GM12891 (cell line): Measurements from ENCODE around the gene PRKRIP1.
A peak's percentile ranks its signal among the peaks of the same experiment; 100 is the strongest.

Experiments
- DNase-seq: peaks from one replicate; pipeline ENCODE4 v3.0.0; 2011; ENCODE audit warnings: low spot score; ENCODE audit not compliant: insufficient read length
- FAIRE-seq: peaks from 2 replicates; lab custom pipeline; 2011; peaks lifted over from hg19 to GRCh38; lab: Jason Lieb, UNC
- PAX5 ChIP-seq: IDR thresholded peaks from 2 replicates; pipeline ENCODE4 v1.6.1; 2011; ENCODE audit warnings: low read length, moderate library complexity, mild to moderate bottlenecking; ENCODE audit not compliant: insufficient read depth, severe bottlenecking
- POLR2A ChIP-seq: IDR thresholded peaks from 2 replicates; pipeline ENCODE4 v1.6.1; 2011; ENCODE audit warnings: low read depth, low read length, control low read depth
- POLR2AphosphoS5 ChIP-seq: IDR thresholded peaks from 2 replicates; pipeline ENCODE4 v1.6.1; 2011; ENCODE audit warnings: low read depth, low read length, control low read depth
- POU2F2 ChIP-seq: IDR thresholded peaks from 2 replicates; pipeline ENCODE4 v1.6.1; 2011; ENCODE audit warnings: low read depth, mild to moderate bottlenecking, control low read depth, low read length, moderate library complexity
- SPI1 ChIP-seq: IDR thresholded peaks from 2 replicates; pipeline ENCODE4 v1.6.1; 2011; ENCODE audit warnings: low read depth, low read length, control low read depth
- TAF1 ChIP-seq: IDR thresholded peaks from 2 replicates; pipeline ENCODE4 v1.6.1; 2011; ENCODE audit warnings: low read depth, low read length, control low read depth

Gene PRKRIP1

DNA sequence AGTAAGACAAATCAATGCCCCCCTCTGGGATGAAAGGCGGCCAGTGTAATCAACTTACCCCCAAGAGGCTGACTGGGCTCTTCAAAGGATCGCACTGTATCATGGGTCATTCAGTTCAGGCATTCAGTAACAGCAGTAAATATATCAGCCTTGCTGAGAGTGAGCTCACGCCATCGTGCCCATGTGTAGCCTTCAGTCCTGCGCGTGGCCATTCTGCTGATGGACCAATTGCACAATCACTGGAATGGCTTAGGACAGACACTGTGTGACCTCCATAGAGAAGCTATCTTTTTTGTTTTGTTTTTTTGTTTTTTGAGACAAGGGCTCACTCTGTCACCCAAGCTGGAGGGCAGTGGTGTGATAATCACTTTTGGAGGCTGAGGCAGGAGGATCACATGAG is 9.1 kb upstream of the PRKRIP1 start:
- FAIRE-seq, result no peak

DNA sequence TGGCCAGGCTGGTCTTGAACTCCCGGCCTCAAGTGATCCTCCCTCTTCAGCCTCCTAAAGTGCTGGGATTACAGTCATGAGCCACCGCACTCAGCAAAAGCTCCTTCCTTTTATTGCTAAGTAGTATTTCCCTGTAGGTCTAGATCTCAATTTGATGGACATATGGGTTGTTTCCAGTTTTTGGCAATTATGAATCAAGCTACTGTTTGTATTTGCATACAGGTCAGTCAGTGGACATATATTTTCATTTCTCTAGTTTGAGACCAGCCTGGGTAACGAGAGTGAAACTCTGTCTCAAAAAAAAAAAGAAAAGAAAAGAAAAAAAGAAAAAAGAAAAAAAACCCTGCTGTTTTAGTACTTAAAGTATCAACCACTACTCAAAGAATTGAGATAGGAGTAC is 6.4 kb upstream of the PRKRIP1 start:
- no peak for FAIRE-seq
- no peak for DNase-seq
- no peak for TF ChIP-seq SPI1
- TF ChIP-seq POLR2AphosphoS5, result no peak
- TF ChIP-seq POLR2A, result no peak
- no peak for TF ChIP-seq PAX5
- no peak for TF ChIP-seq TAF1

More for the DNA sequence above, 9.1 kb upstream of the PRKRIP1 start:
- no peak for DNase-seq
- TF ChIP-seq POLR2A (no peak), PAX5 (no peak), POU2F2 (no peak)

DNA sequence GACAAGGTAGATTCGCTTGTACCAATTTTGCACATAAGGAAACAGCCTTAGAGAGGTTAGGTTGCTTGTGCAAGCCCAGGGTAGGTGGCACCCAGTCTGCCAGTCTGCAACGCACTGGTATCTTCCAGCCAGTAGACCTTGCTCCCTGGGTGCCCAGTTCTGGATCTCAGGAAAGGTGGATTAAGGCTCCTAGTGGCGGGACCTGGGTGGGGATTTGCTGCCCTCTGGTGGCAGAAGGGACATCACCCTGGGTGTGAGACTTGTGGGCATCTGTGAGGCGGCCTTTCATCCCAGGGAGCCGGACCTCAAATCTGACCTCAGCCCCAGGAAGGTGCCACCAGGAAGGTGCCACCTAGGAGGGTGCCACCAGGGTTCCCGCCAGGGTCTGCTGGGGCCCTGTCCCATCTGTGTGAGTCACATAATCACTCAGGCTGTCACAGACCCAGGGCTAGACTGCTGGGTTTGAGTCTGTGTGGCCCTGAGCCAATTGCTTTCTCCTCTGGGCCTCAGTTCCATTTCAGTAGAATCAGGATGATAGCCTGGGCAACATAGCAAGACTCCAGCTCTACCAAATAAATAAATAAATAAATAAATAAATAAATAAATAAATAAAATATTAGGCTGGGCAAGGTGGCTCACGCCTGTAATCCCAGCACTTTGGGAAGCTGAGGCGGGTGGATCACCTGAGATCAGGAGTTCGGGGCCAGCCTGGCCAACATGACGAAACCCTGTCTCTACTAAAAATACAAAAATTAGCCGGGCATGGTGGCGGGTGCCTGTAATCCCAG is 5.3 kb upstream of the PRKRIP1 start:
- DNase-seq (peak; percentile 42), FAIRE-seq (peak; percentile 77)
- TF ChIP-seq POLR2AphosphoS5 (no peak), PAX5 (no peak), POU2F2 (no peak), POLR2A (no peak), TAF1 (no peak), SPI1 (no peak)

DNA sequence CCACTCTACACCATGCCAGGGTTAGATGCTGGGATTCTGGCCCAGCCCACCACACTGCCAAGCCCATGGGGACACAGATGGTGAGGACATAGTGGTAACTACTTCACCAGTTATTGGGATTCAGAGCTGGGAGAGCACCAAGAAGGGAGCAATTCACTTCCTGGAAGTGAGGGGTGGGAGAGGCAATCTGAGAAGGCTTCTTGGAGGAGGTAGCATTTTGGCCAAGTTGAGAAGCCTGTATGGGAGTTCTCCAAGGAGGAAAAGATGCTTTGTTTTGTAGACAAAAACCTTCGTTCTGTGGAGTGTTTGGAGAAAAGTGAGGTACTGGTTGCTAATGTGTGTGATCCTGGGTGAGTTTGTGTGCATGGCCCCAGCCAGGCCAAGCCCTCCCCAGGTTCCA is 3.8 kb upstream of the PRKRIP1 start:
- FAIRE-seq (no peak), DNase-seq (no peak)
- TF ChIP-seq PAX5 (no peak), TAF1 (no peak), POLR2AphosphoS5 (no peak), POLR2A (no peak)

DNA sequence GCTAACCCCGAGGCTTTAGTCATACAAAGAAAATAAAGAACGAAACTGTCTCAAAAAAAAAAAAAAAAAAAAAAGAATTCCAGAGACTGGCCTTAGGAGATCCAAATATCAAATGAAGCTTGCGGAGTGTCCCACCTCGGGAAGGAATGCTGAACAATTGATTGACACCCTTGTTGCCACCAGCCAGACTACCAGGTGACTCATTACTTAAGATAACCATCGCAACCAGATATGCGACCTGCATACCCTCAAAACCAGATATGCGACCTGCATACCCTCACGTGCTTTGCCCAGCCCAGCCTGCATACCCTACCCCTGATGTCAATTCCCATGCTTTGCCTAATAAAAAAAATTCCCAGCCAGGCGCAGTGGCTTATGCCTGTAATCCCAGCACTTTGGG is 2.7 kb upstream of the PRKRIP1 start:
- DNase-seq, result no peak
- TF ChIP-seq POU2F2 (no peak), PAX5 (no peak), POLR2A (no peak), POLR2AphosphoS5 (no peak), SPI1 (no peak), TAF1 (no peak)
- no peak for FAIRE-seq

DNA sequence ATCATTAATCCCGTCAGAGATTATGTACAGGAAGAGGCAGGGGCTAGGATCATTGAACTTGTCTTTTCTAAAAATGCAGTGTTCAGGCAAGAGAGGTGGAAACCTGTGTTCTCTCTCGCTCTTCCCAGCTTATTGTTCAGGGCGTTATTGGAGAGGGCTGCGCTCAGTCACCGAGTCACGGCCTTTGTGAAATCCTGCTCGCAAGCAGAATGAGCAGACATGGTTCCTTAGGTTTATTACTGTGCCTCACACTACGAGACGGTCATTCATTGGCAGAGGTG is 631 bp upstream of the PRKRIP1 start:
- FAIRE-seq (no peak), DNase-seq (no peak)
- no peak for TF ChIP-seq SPI1
- no peak for TF ChIP-seq PAX5
- no peak for TF ChIP-seq POU2F2
- no peak for TF ChIP-seq TAF1
- TF ChIP-seq POLR2AphosphoS5, result no peak
- TF ChIP-seq POLR2A, result no peak

DNA sequence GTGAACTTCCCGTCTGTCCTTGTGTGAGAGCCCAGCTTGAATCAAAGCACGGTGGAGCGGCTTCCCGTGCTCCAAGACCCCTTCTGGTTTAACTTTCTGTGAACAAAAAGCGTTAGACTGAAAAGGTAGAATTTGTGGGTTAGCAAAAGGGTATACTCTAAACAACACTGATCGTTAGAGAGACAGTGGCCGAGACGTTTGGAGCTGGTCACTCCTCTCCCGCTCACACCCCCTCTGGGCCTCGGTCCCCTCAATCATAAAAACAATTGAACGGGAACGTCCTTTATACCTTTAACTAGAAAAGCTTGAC is 502 bp downstream of the PRKRIP1 start:
- no peak for TF ChIP-seq POLR2A
- TF ChIP-seq PAX5, result no peak
- TF ChIP-seq POLR2AphosphoS5, result no peak; the same call in 1 of the 2 replicates
- no peak for TF ChIP-seq POU2F2
- TF ChIP-seq TAF1, result no peak
- no peak for TF ChIP-seq SPI1
- no peak for FAIRE-seq
- no peak for DNase-seq

DNA sequence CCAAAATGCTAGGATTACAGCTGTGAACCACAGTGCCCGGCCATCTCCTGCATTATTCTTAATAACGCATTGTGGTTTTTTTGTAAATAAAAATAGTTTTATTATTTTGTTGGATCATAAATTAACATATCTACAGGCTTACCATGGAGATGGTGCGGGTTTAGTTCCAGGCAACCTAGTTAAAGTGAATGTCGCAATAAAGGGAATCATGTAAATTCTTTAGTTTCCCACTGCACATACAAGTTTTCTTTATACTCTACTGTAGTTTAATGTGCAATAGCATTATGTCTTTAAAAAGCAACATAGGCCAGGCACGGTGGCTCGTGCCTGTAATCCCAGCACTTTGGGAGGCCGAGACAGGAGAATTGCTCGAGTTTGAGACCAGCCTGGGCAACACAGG is 2.4 kb downstream of the PRKRIP1 start:
- FAIRE-seq, result no peak
- no peak for TF ChIP-seq SPI1
- no peak for TF ChIP-seq POU2F2
- TF ChIP-seq POLR2AphosphoS5, result no peak
- no peak for TF ChIP-seq POLR2A
- no peak for TF ChIP-seq PAX5
- TF ChIP-seq TAF1, result no peak
- no peak for DNase-seq

DNA sequence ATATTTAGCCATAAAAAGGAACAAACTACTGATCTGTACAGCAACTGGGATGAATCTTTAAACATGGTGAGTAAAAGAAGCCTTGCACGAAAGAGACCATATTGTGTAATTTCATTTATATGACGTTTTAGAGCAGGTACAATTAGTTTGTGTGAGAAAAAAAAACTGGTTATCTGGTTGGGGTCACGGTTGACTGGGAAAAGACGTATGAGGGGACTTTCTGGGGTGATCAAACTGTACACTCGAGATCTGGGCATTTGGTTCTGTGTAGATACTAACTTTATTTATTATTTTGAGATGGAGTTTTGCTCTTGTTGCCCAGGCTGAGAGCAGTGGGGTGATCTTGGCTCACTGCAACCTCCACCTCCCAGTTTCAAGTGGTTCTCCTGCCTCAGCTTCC is 4.2 kb downstream of the PRKRIP1 start:
- TF ChIP-seq SPI1 (no peak), PAX5 (peak; percentile 76)
- DNase-seq (no peak), FAIRE-seq (no peak)

DNA sequence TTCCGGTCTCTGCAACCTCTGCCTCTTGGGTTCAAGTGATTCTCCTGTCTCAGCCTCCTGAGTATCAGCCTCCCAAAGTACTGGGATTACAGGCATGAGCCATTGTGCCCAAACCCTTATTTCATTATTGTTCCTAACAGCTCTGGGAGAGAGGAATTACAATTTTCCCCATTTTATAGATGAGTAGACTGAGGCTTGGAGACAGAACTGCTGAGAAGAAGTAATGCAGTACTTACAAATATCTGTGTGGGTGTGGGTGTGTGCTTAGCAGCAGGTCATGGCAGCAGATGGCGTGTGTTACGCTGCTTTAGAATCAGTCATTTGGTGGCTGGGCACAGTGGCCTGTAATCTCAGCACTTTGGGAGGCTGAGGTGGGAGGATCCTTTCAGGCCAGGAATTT is 7.4 kb downstream of the PRKRIP1 start:
- DNase-seq (no peak), FAIRE-seq (no peak)
- TF ChIP-seq POLR2AphosphoS5 (no peak), TAF1 (no peak), POLR2A (no peak), SPI1 (no peak), PAX5 (no peak), POU2F2 (no peak)
